Measurements from ENCODE around the gene DNAAF5. TPM values are rescaled to one million over a fixed set of nuclear protein-coding genes. Genes with fewer than 3 reads are reported as not detected.

The DNAAF5 gene
- total and polyA plus RNA-seq, 2 experiments from 2014 or later, result 19.0 to 23.5 TPM

- Histone ChIP-seq H3K79me2 (peaks cover 46% of the 10 kb centered on the region), H3K27ac (peak overlapping the region; percentile 91), H3K9me3 (ENCODE audit: low read depth) (no peaks in the 10 kb centered on the region), H3K36me3 (replicated peaks; ENCODE audit: insufficient read depth, low read depth) (no peaks in the 10 kb centered on the region), H3K4me2 (peak overlapping the region; percentile 93), H4K20me1 (ENCODE audit: insufficient read depth, poor library complexity, severe bottlenecking) (peaks cover 31% of the 10 kb centered on the region), H3K9me2 (replicated peaks; ENCODE audit: insufficient read depth) (no peaks in the 10 kb centered on the region), H2AFZ (peak overlapping the region; percentile 71), H3K4me1 (ENCODE audit: insufficient read depth) (peaks cover 12% of the 10 kb centered on the region), H3K27me3 (no peaks in the 10 kb centered on the region), H3K4me3 (peak overlapping the region; percentile 66)
- 3% methylated on average over 12 of the region's 51 CpGs for WGBS (ENCODE audit: low lambda C conversion rate, missing lambda C conversion rate)
- peak; percentile 99 for DNase-seq (ENCODE audit: low spot score)
- no peak for TF ChIP-seq EZH2phosphoT487 (IDR thresholded peaks at IDR 0.05; ENCODE audit: low read depth, severe bottlenecking, unreplicated experiment)
- no peak for TF ChIP-seq EZH2 (IDR thresholded peaks at IDR 0.05; ENCODE audit: borderline replicate concordance)
- no peak for TF ChIP-seq CTCF (IDR thresholded peaks at IDR 0.05; ENCODE audit: poor library complexity)
These were observed 89.8 kb downstream of the DNAAF5 start for GRCh38 chr7:816300-816750.

- Histone ChIP-seq H3K9me2 (replicated peaks; ENCODE audit: insufficient read depth) (no peaks in the 10 kb centered on the region), H3K36me3 (replicated peaks; ENCODE audit: insufficient read depth, low read depth) (no peaks in the 10 kb centered on the region), H3K27ac (peak overlapping the region; percentile 88), H3K4me2 (peak overlapping the region; percentile 98), H3K9me3 (ENCODE audit: low read depth) (no peaks in the 10 kb centered on the region), H4K20me1 (ENCODE audit: insufficient read depth, poor library complexity, severe bottlenecking) (peaks cover 38% of the 10 kb centered on the region), H2AFZ (peak overlapping the region; percentile 50), H3K4me1 (ENCODE audit: insufficient read depth) (peaks cover 12% of the 10 kb centered on the region), H3K4me3 (peak overlapping the region; percentile 96), H3K27me3 (no peaks in the 10 kb centered on the region), H3K79me2 (peaks cover 53% of the 10 kb centered on the region)
- peak; percentile 51 for DNase-seq (ENCODE audit: low spot score)
- no peak for TF ChIP-seq CTCF (IDR thresholded peaks at IDR 0.05; ENCODE audit: poor library complexity)
- no peak for TF ChIP-seq EZH2phosphoT487 (IDR thresholded peaks at IDR 0.05; ENCODE audit: low read depth, severe bottlenecking, unreplicated experiment)
- no peak for TF ChIP-seq EZH2 (IDR thresholded peaks at IDR 0.05; ENCODE audit: borderline replicate concordance)
- 2% methylated on average over 35 of the region's 88 CpGs for WGBS (ENCODE audit: low lambda C conversion rate, missing lambda C conversion rate)
These were observed 90.5 kb downstream of the DNAAF5 start for GRCh38 chr7:816751-817671.

GRCh38 chr7:818031-818699 lies 91.7 kb downstream of the DNAAF5 start:
- peak overlapping the region; percentile 98 for H3K4me2 ChIP-seq
- no peak overlapping the region for H3K27ac ChIP-seq
- WGBS (ENCODE audit: low lambda C conversion rate, missing lambda C conversion rate), result 84% methylated on average over 8 of the region's 8 CpGs
- no peaks in the 10 kb centered on the region for H3K9me2 ChIP-seq (replicated peaks; ENCODE audit: insufficient read depth)
- H3K4me1 ChIP-seq (ENCODE audit: insufficient read depth), result peaks cover 7% of the 10 kb centered on the region
- no peak for DNase-seq (ENCODE audit: low spot score)
- H3K79me2 ChIP-seq, result peaks cover 65% of the 10 kb centered on the region
- no peak overlapping the region for H3K4me3 ChIP-seq
- peaks cover 49% of the 10 kb centered on the region for H4K20me1 ChIP-seq (ENCODE audit: insufficient read depth, poor library complexity, severe bottlenecking)
- no peaks in the 10 kb centered on the region for H3K36me3 ChIP-seq (replicated peaks; ENCODE audit: insufficient read depth, low read depth)
- no peak for TF ChIP-seq CTCF (IDR thresholded peaks at IDR 0.05; ENCODE audit: poor library complexity)
- no peak for TF ChIP-seq EZH2 (IDR thresholded peaks at IDR 0.05; ENCODE audit: borderline replicate concordance)
- H2AFZ ChIP-seq, result no peak overlapping the region
- H3K27me3 ChIP-seq, result no peaks in the 10 kb centered on the region
- H3K9me3 ChIP-seq (ENCODE audit: low read depth), result no peaks in the 10 kb centered on the region
